IMR-90 (cell line): Measurements from ENCODE around the gene LRIT1.

ENCODE experiments used
- CHD1 ChIP-seq: IDR thresholded peaks from 2 replicates; pipeline ENCODE4 v1.6.1; 2012; ENCODE audit warnings: low read depth, low read length, improper control_type of control experiment
- CTCF ChIP-seq: conservative IDR thresholded peaks from 2 replicates; pipeline ENCODE4 v1.5.1; 2012; ENCODE audit warnings: mild to moderate bottlenecking, low read depth, low read length, improper control_type of control experiment
- FOS ChIP-seq: fragments of 150-350 bp; IDR thresholded peaks from 2 replicates; pipeline ENCODE4 v1.6.1; 2016; ENCODE audit warnings: low read depth, low read length
- MAFK ChIP-seq: IDR thresholded peaks from 2 replicates; pipeline ENCODE4 v1.6.1; 2012; ENCODE audit warnings: low read depth, low read length, improper control_type of control experiment
- MAZ ChIP-seq: IDR thresholded peaks from 2 replicates; pipeline ENCODE4 v1.6.1; 2012; ENCODE audit warnings: low read depth, mild to moderate bottlenecking, low read length, improper control_type of control experiment, moderate library complexity, borderline replicate concordance
- NFE2L2 ChIP-seq: fragments of 150-350 bp; IDR thresholded peaks from 2 replicates; pipeline ENCODE4 v1.6.1; 2016; ENCODE audit warnings: low read depth, mild to moderate bottlenecking, low read length
- POLR2A ChIP-seq: IDR thresholded peaks from 2 replicates; pipeline ENCODE4 v1.6.1; 2012; ENCODE audit warnings: mild to moderate bottlenecking, low read depth, low read length
- RAD21 ChIP-seq: IDR thresholded peaks from 2 replicates; pipeline ENCODE4 v1.6.1; 2012; ENCODE audit warnings: low read length, improper control_type of control experiment
- RCOR1 ChIP-seq: IDR thresholded peaks from 2 replicates; pipeline ENCODE4 v1.6.1; 2012; ENCODE audit warnings: mild to moderate bottlenecking, low read length, improper control_type of control experiment; ENCODE audit not compliant: insufficient replicate concordance
- RFX5 ChIP-seq: IDR thresholded peaks from 2 replicates; pipeline ENCODE4 v1.8.0; 2012; ENCODE audit warnings: low read depth, mild to moderate bottlenecking, low read length, moderate library complexity
- SMC3 ChIP-seq: fragments of 150-350 bp; IDR thresholded peaks from 2 replicates; pipeline ENCODE4 v1.6.1; 2016; ENCODE audit warnings: low read depth, mild to moderate bottlenecking, antibody characterized with exemption, low read length, moderate library complexity
- USF2 ChIP-seq: fragments of 150-350 bp; IDR thresholded peaks from 2 replicates; pipeline ENCODE4 v1.6.1; 2017; ENCODE audit warnings: mild to moderate bottlenecking, antibody characterized with exemption, low read length, low read depth

- TF ChIP-seq POLR2A (no peak), CTCF (no peak), NFE2L2 (no peak), RAD21 (no peak), FOS (no peak), RCOR1 (no peak), MAFK (no peak), RFX5 (no peak), CHD1 (no peak), USF2 (no peak), SMC3 (no peak), MAZ (no peak)
These were observed 4.5 kb downstream of the LRIT1 start for GRCh38 chr10:84236807-84237198.
